ENCODE measurements around the gene DNPEP.
"Not testable (repeated sequence)": the region's sequence is repeated elsewhere in the genome, so short reads cannot be mapped to it uniquely, and the experiment has no call there.

The DNPEP gene

DNA sequence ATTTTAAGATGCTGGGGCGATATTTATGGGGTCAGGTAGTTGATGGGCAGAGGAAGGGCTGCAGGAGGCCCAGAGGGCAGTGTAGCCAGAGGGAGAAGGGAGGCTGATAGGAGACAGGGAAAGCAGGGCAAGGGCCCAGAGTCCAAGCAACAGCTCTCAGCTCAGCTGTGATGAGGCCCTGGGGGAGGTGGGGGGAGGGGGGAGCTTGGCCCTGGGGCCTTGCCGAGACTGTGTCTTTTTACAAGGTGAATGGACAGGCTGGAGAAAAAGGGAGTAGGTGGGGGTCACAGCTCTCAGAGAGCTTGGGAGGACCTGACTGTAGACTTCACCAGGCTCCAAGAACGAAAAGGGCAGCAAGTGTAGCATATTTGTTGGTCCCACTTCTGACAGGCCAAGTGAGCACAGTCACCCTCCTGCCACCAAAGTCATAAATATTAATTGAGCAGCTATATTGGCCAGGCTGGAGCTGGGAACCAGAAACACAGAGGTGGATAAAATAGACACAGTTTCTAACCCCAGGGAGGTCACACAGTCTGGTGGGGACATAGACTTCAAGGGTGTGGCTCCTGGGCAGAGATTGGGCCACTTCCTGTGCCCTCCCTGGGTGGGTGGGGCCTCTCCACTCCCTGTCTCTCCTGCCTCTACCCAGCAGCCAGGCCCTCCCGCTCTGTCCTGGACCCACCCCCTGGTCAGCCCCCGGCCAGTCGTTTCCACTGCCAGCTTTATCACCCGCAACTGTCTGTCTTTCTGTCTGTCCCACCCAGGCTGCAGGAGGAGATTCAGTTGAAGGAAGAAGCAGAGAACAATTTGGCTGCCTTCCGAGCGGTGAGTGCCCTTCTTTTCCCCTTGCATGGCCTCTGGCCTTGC lies 31.9 kb upstream of the DNPEP start:
- DNase-seq (ENCODE audit: low read depth in 2 of 3, low spot score in 1 of 3) = no peak

DNA sequence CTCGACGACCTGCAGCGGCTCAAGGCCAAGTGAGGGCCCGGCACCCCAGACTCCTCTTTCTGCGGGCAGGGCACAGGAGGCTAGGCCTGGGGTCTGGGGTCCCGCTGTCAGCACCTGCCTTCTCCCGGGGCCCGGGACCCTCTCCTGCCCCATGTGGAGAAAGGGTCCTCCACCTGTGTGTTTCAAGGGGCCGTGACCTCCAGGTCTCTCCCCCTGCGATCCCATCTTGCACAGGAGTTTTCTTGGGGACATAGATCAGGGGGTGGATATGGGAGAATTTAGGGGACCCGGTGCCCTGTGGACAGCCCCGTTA lies 31.3 kb upstream of the DNPEP start:
- no peak for DNase-seq (ENCODE audit: low read depth in 2 of 3, low spot score in 1 of 3)

DNA sequence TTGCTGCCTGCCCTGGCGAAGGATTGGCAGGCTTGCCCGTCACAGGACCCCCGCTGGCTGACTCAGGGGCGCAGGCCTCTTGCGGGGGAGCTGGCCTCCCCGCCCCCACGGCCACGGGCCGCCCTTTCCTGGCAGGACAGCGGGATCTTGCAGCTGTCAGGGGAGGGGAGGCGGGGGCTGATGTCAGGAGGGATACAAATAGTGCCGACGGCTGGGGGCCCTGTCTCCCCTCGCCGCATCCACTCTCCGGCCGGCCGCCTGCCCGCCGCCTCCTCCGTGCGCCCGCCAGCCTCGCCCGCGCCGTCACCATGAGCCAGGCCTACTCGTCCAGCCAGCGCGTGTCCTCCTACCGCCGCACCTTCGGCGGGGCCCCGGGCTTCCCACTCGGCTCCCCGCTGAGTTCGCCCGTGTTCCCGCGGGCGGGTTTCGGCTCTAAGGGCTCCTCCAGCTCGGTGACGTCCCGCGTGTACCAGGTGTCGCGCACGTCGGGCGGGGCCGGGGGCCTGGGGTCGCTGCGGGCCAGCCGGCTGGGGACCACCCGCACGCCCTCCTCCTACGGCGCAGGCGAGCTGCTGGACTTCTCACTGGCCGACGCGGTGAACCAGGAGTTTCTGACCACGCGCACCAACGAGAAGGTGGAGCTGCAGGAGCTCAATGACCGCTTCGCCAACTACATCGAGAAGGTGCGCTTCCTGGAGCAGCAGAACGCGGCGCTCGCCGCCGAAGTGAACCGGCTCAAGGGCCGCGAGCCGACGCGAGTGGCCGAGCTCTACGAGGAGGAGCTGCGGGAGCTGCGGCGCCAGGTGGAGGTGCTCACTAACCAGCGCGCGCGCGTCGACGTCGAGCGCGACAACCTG lies 30.7 kb upstream of the DNPEP start, which contains the start of gene DES:
Gene DES, plus strand, starts transcription at position 223 of the 857 bp plus-strand sequence. Its CDS starts 86 bp downstream, at position 309.
- no peak for DNase-seq (ENCODE audit: low read depth in 2 of 3, low spot score in 1 of 3)

GRCh38 chr2:219417374-219417773 lies 29.7 kb upstream of the DNPEP start:
- no peak for DNase-seq (ENCODE audit: low read depth in 2 of 3, low spot score in 1 of 3)

GRCh38 chr2:219416938-219417337 lies 29.2 kb upstream of the DNPEP start:
- DNase-seq (ENCODE audit: low read depth in 2 of 3, low spot score in 1 of 3) = no peak

GRCh38 chr2:219416235-219416602 lies 28.5 kb upstream of the DNPEP start:
- DNase-seq (ENCODE audit: low read depth in 2 of 3, low spot score in 1 of 3) = no peak

DNA sequence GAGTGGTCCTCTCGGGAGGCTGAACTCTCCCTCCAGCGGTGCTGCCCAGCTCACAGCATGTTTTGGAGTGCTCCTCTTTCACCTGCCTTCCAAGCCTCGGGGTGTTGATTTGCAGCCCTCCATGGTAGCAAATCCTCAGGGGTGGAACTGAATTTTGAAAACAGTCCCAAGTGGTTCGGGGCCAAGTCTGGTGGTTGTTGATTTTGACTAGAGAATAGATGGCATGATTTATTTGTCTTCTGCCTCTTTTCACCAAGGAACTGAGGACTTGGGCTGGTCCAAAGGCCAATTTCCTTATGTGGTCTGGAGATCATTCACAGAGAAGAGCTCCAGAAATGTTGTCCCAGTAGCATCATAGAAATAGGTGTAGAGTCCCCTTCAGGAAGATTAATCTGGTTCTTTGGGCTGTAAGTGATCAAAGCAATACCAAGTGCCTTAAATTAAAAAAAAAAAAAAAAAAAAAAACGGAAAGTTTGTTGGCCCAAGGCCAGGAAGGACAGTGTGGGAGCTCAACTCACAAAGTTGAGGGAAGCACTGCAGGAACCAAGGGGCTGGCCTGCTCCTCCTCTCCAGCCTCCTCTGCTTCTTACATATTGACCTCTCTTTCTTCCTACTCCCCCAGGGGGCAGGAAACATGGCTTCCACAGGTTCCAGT lies 28.0 kb upstream of the DNPEP start:
- DNase-seq (ENCODE audit: low read depth in 2 of 3, low spot score in 1 of 3) = no peak

DNA sequence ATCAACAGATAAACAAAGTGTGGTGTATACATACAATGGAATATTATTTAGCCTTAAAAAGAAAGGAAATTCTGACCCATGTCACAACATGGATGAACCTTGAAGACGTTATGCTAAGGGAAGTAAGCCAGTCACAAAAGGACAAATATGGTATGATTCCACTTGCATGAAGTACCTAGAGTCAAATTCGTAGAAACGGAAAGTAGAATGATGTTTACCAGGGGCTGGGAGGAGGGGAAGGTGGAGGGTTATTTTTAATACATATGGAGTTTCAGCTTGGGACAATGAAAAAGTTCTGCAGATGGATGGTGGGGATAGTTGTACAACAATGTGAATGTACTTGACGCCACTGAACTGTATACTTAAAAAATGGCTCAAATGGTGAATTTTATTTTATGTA lies 27.1 kb upstream of the DNPEP start:
- DNase-seq (ENCODE audit: low read depth in 2 of 3, low spot score in 1 of 3) = no peak

DNA sequence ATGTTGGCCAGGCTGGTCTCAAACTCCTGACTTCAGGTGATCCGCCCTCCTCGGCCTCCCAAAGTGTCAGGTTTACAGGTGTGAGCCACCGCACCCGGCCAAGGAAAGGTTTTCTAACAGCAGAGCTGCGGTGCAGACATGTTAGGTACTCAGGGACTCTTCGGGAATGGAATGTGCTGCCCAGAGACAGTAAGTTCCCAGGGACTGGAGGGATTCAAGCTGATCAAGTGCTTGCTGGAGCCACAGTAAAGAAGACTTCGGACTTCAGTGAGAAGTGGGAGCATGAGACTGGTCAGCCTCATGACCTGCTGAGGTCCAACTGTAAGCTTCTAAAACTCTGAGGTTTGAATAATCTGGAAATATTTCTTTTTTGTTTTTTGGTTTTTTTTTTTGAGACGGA lies 22.7 kb upstream of the DNPEP start:
- DNase-seq (ENCODE audit: low read depth in 2 of 3, low spot score in 1 of 3) = no peak

DNA sequence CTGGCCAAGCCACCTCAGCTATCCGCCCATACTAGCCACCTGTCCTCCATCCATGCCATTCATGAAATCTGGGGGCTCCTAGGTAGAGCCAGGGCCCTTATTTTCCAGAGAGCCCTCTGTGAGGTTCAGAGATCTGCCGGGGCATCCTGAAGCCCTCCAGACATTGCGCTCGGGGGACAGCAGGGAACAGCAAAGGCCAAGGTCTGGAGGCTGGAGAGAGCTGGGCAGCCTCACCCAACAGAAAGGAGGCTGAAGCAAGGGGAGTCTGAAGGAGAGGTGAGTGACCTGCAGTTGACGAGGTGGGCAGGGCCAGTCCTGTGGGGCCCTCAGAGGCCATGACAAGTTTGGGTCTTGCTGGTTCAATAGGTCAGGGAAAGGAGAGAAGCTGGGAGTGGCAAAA lies 21.9 kb upstream of the DNPEP start:
- no peak for DNase-seq (ENCODE audit: low read depth in 2 of 3, low spot score in 1 of 3)

GRCh38 chr2:219408631-219409030 lies 20.9 kb upstream of the DNPEP start:
- no peak for DNase-seq (ENCODE audit: low read depth in 2 of 3, low spot score in 1 of 3)

DNA sequence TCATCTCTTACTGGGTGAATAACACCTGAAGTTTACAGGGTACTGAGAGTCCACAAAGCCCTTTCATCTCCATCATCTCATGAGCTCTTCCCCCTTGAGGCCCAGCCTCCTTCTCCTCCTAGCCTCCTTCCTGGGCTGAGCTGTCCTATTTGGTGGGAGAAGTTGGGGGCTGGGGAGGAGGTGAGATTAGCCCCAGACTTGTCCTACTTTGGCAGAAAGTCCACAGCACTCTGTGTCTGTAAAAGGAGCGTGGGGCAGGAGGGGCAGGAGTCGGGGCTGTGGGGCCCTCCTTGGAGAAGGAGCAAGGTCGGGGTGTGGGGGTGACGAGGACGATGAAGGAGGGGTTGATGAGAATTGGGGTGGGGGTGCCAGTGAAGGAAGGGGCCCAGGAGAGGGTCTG lies 20.5 kb upstream of the DNPEP start:
- DNase-seq (ENCODE audit: low read depth in 2 of 3, low spot score in 1 of 3) = no peak

DNA sequence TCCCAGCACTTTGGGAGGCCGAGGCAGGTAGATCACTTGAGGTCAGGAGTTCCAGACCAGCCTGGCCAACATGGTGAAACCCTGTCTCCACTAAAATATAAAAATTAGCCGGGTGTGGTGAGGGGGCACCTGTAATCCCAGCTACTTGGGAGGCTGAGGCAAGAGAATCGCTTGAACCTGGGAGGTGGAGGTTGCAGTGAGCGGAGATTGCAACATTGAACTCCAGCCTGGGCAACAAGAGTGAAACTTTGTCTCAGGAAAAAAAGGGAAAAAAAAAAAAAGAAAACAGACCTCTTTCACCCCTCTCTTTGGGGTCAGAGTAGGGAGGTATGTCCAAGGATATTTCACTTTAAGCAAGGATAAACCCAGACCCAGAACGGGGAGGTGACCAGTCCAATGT lies 19.6 kb upstream of the DNPEP start:
- not testable (repeated sequence) for DNase-seq (ENCODE audit: low read depth in 2 of 3, low spot score in 1 of 3)

GRCh38 chr2:219406861-219407230 lies 19.1 kb upstream of the DNPEP start:
- DNase-seq (ENCODE audit: low read depth in 2 of 3, low spot score in 1 of 3) = no peak

DNA sequence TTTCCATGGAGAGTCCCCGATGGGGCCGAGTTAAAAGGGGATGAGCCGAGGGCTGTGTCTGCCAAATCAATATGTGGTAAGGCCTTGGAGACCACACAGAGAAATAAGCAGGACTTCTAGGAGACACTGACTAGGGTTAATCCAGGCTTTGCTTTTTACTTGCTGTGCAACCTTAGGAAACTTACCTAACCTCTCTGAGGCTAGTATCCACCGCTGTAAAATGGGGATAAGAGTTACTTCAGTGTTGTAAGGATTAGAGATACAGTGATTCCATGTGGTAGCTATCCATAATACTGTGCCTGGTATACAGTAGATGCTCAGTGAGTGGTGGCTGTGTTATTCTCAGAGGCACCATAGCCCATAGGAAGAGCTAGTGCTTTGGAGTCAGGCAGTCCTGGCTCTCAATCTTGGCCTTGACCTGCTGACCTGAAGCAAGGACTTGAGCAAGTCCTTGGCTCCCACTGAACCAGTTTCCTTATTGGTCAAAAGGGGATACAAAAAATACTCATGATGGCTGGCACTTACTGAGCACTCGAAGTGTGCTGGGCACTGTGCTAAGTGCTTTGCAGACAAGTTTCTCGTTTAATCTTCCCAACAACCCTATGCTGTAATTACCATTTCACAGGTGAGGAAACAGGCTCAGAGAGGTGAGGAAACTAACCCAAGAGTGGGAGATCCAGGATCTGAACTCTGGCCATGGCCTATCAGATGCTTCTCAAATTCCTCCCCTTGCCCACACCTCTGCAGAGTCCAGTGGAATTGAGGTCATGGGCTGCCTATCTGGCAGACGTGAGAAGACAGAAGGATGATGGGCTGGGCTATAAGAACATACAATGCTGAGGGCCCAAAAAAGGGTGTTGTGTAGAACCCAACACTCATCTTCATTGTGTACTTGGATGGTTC lies 18.5 kb upstream of the DNPEP start:
- DNase-seq (ENCODE audit: low read depth in 2 of 3, low spot score in 1 of 3) = no peak

DNA sequence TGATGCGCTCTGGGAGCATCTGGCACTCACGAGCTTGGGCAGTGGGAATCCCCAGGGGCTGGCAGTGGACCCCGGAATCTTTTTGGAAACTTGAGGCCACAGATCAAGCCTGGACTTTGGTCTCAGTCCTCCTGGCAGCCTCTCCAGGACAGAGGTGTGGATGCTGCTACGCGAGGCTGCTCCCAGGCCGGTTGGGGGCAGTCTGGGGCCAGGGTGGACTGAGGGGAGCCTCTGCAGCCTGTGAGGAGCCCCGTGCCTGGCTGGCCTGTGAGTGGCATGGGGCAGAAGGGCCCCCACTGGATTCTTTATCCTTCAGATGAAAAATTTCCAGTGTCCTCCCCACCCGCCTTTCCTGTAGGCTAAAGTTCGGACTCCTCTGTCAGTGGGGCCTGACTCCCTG lies 17.7 kb upstream of the DNPEP start:
- no peak for DNase-seq (ENCODE audit: low read depth in 2 of 3, low spot score in 1 of 3)

DNA sequence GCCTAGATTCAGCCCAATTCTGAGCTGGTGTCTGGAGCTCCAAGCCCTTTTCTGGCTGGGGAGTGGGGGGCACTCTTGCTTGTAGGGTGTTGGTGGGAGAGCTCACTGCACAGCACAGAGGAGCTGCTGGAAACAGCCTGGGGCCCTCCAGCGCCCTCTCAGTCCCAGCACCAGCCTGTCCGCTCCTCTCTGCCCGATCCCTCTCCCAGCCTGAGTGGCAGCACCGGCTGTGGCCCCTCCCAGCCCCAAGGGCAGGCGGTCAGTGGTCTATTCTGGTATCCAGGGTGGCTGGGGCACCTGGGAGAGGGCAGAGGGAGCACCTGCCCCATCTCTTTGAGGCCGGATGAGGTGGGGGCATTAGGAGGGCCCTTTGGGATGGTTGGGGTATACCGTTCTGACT lies 17.2 kb upstream of the DNPEP start:
- DNase-seq (ENCODE audit: low read depth in 2 of 3, low spot score in 1 of 3) = no peak

DNA sequence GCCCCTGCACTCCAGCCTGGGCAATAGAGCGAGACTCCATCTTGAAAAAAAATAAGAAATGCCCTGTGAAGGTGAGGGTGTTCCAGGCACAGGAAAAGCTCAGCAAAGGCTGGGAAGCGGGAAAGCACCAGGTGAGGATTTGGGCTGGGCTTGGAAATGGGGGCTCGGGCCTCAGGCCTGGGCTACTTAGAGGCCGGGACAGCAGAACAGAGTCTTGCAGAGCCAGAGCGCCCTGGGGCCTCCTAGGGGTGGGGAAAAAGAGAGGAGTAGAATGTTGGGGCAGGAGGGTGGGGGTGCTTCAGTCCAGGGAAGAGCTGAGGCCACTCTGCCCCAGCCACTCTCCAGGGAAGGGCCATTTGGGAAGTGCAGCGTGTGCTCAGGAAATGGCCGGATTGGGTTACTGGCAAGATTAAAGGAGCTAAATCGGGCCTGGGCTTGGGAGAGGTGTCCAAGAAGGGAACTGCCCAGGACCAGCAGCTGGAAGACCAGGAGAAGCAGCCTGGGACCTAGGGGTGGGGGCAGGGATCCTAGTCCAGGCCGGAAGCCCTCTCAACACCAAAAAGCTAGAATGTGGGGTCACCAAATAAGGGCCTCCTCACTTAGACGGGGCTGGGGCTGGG lies 16.7 kb upstream of the DNPEP start:
- DNase-seq (ENCODE audit: low read depth in 2 of 3, low spot score in 1 of 3) = no peak

DNA sequence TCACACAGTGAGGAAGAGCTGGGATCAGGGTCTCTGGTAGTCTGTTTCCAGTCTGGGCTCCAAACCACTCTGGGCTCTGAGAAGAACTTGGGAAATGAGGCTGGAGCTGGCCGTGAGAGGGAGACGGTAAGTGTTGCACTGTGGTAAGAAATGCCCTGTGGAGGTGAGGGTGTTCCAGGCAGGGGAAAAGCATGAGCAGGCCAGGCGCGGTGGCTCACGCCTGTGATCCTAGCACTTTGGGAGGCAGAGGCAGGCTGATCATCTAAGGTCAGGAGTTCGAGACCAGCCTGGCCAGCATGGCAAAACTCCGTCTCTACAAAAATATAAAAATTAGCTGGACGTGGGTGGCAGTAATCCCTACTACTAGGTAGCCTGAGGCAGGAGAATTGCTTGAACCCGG lies 16.1 kb upstream of the DNPEP start:
- no peak for DNase-seq (ENCODE audit: low read depth in 2 of 3, low spot score in 1 of 3)

DNA sequence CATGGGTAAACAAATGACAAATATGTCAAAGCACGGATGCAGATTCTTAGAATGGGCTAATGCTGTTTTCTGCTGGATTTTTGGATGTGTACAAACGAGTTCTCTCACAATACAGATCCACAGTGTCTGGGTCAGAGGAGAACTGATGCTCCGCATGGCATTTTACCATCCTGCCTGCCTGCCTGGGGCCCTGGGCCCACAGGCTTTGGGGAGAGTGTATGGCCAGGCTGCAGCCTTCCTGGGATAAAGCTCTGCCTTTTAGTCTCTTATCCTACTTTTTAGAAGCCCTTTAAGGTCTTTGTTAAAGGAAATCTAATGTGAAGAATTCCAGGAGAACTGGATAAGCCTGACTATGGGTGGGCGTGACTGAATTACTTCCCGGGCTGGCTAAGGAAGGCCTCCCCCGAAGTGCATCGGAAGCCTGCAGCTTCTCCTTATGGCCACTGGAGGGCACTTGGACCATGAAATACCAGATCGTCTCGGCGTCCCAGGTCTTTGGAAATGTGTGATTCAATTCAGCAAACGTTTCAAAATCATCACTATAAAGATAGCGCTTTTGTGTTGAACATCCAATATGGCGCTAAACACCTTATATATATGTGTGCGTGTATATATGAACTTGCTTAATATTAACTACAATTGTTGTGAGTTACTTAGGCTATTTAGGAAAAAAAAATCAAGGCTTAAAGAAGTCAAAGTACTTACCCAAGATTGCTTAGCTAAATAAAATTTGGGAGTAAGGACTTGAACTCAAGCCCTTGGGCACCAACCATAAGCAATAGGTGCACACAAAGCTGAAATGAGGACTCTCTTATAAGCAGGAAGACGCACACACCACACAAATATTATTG lies 15.2 kb upstream of the DNPEP start:
- peak; percentile 28 to 60 (median 42) for DNase-seq (ENCODE audit: low read depth in 2 of 3, low spot score in 1 of 3)
